ENCODE data around the gene PACSIN1.
"Not testable (repeated sequence)": the region's sequence is repeated elsewhere in the genome, so short reads cannot be mapped to it uniquely, and the experiment has no call there.

Gene PACSIN1

DNA sequence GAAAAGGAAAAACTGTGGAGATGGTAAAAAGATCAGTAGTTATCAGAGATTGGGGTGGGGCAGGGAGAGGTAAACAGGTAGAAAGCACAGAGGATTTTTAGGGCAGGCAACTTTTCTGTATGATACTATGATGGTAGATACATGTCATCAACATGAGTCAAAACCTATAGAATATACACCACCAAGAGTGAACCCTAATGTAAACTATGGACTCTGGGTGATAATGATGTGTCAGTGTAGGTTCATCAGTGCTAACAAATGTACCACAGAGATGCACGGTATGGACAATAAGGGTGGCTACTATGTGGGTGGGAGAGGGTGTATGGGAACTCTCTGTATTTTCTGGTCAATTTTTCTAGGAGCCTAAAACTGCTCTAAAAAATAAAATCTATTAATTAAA lies 18.5 kb downstream of the PACSIN1 start:
- in situ Hi-C loops (cut with MboI; ENCODE audit: low sequenced_read_pairs): no loop called here

DNA sequence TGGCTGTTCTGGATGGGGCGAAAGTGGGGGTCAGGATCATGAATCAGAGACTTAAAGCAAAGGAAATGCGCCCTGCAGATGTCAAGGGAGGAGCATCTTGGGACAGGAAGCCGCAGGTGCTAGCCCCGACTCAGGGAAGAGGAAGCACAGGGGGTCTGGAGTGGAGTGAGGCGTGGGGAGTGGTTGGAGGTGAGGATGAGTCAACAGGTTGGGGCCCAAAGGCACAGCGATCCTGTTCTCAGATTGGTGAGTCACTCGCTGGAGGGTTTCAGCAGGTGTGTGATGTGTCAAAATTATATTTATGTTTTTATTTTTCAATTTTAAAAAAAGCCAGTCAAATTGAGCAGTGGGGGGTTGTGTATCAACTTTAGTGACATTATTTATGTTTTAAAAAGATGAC lies 19.0 kb downstream of the PACSIN1 start:
- in situ Hi-C loops (cut with MboI; ENCODE audit: low sequenced_read_pairs): no loop called here

DNA sequence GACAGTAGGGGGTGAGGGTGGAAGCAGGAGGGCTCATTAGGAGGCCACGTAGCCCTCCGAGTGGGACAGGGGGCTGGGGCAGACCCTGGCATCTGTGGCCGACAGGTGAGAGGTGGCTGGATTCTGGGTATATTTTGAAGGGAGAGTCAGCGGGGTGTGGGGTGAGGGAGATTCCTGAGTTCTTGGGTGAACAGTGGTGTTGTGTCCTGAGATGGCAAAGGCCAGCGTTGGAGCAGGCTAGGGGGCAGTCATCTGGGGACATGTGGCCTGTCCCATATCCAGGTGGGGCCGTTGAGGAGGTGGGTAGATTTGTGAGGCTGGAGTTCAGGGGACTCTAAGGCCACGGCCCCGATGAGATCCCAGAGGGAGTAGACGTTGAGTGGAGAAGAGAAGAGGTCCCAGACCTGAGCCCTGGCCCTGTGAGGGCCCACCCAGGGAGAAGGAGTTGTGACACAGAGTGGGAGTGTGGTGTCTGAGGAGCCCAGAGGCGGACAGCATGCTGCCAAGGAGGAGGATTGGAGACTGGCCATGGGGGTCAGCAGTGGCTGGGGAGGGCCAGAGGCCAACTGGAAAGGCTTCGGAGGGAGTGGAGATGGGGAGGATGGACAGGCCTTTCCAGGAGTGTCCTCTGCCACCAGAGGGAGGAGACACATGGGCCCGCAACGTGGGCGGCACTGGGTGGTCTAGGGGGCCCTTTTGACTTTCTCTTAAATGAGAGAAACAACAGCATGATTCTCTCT lies 19.6 kb downstream of the PACSIN1 start:
- in situ Hi-C loops (cut with MboI; ENCODE audit: low sequenced_read_pairs): no loop called here

DNA sequence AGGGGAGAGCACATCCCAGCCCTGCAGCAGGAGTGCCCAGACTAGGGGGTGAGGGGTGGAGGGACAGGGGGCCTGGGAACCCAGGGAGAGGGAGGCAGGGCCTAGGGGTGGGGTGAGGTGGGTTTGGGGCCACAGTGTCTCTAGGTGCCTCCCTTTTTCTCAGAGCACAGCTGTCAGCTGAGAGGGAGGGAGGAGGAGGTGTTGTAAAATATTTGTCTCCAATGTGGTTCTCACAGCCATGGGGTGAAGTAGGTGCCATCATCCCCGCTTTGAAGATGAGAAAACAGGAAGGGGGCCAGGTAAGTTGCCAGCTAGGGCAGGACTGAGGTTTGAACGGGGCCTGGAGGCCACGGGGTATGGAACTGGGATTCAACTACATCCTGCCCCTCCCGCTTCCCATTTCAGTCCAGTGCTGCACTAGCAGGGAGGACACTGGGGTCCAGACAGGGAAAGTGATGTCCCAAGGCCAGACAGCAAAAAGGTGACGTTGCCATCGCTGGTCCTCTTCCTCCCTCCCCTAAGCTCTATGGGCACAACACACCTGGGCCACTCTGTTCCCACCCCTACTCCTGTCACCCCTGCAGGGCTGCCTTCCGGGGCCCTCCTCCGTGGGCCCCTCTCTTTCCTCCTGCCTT lies 20.3 kb downstream of the PACSIN1 start:
- in situ Hi-C loops (cut with MboI; ENCODE audit: low sequenced_read_pairs): no loop called here

DNA sequence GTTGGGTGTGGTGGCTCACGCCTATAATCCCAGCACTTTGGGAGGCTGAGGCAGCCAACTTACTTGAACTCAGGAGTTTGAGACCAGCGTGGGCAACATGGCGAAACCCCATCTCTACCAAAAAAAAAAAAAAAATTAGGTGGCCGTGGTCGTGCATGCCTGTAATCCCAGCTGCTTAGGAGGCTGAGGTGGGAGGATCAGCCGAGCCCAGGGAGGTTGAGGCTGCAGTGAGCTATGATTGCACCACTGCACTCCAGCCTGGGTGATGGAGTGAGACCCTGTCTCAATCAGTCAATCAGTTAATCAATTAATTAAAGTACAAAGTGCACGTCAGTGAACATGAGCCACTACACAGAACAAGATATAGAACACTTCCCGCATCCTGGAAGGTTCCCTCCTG lies 21.0 kb downstream of the PACSIN1 start:
- in situ Hi-C loops (cut with MboI; ENCODE audit: low sequenced_read_pairs): not testable (repeated sequence)

DNA sequence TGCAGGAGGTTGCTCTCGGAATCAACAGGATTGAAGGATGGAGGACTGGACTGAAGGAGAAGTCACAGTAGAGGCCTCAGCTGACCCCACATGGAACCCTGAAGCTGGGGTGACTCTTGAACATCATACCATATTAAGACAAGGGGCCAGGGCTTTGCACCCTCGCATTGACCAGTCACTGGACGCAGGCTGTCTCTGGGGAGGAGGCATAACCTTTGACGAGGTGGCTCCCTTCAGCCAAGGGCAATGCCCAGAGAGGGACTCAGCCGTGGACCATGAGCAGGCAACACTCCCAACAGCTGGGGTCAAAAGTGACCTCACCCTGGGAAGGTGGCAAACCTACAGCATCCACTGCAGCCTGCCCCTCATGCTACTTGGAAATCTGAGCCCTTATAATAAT lies 21.7 kb downstream of the PACSIN1 start:
- in situ Hi-C loops (cut with MboI; ENCODE audit: low sequenced_read_pairs): no loop called here

DNA sequence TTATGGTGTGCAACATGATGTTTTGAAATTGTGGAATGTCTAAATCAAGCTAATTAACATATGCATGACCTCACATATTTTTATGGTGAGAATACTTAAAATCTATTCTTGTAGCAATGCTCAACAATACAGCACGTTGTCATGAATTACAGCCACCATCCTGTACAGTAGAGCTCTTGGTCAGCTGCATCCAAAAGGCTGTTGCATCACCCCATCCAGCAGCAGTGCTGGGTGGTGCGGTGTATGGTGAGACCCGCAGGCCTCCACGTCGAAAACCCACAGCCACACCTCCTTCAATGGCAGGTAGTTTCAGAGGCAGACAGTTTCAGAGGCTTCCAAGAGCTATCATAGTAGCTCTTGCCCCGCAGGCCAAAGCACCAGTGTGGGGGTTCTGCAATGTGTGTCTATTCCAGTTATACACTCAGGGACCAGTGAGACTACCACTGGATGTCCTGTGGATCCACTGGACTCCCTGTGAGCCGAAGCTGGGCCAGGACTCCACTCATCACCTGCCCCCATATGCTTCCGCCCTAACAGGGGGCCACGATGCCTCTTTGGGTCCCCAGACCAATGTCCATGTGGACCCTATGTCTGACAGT lies 23.4 kb downstream of the PACSIN1 start:
- in situ Hi-C loops (cut with MboI; ENCODE audit: low sequenced_read_pairs): no loop called here

DNA sequence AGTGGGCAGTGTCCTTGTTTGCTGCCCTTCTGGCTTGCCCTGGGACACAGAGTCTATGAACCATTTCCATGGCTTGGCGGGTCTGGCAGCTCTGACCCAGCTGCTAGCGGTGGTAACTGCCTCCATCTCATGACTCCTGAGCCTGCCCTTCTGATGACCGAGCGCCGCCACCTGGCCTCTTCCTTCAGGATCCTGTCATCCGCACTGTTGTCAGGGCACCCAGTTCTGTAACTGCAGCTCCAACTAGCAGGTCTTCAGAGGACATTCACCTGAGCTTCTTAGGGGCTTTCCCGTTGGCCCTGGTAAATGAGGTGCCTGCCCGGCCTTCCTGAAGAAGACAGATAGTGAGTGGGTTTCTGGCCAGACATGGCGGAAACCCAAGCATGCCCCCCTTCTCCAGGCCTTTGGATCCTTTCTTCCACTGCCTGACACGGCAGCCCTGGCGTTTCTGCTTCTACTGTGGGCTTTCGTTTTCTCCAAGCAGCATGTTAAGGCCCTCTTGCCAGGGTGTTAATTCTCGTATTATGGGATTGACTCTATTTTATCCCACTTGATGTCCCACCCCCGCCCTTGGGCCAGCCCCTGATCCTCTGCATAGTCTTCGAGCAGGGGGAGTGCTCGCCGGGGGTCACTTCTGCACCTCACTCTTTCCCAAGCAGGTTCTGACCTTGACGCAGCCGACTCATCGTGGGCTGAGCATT lies 24.7 kb downstream of the PACSIN1 start:
- in situ Hi-C loops (cut with MboI; ENCODE audit: low sequenced_read_pairs): no loop called here

DNA sequence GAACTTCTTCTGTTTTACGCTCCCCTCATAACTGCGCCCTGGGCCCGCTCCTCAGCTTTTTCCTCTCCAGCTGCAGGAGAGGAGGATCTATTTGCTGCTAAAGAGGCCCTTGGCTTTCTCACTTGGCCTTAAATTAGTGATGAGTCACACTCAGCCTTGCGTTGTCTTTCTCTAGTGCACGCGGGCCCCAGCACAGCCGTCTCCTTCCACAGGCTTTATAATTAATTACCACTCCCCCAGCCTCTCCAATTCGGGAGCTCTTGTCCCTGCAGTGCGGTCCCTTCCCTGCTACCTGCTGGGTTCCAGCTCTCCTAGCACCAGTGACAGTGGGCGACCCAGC lies 25.2 kb downstream of the PACSIN1 start:
- in situ Hi-C loops (cut with MboI; ENCODE audit: low sequenced_read_pairs): no loop called here

DNA sequence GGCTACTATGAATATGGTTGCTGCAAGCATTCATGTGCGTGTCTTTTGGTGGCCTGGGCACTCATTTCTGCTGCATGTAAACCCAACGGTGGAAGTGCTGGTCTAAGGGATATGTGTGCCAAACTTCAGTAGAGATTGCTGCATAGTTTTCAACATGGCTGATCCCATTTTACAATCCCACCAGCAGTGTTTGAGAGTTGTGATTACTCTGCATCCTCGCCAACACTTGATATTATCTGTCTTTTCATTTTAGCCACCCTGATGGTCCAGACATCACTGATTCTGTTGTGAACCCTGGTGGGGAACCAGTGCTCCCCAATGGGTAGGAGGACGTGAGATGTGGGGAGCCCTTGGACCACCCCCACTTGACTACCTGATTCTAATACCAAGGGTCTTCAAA lies 27.5 kb downstream of the PACSIN1 start:
- in situ Hi-C loops (cut with MboI; ENCODE audit: low sequenced_read_pairs): no loop called here

DNA sequence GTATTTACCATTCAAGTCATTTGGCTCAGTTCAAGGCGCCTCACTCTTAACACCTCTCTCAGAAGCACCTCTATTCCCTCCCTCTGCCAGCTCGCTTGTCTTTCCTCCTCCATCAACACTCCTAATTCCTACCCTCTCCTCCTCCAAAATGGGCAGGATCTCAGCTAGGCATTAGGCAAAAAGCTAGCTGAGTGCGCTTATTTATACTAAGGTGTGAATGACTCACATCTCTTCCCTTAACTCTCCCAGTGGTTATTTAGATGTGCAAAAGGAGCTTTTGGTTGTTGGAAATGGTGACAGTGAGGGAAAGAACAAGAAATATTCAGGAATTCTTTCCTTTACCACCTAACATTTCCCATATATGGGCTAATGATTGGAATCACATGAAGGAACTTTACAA lies 29.1 kb downstream of the PACSIN1 start:
- in situ Hi-C loops (cut with MboI; ENCODE audit: low sequenced_read_pairs): no loop called here

DNA sequence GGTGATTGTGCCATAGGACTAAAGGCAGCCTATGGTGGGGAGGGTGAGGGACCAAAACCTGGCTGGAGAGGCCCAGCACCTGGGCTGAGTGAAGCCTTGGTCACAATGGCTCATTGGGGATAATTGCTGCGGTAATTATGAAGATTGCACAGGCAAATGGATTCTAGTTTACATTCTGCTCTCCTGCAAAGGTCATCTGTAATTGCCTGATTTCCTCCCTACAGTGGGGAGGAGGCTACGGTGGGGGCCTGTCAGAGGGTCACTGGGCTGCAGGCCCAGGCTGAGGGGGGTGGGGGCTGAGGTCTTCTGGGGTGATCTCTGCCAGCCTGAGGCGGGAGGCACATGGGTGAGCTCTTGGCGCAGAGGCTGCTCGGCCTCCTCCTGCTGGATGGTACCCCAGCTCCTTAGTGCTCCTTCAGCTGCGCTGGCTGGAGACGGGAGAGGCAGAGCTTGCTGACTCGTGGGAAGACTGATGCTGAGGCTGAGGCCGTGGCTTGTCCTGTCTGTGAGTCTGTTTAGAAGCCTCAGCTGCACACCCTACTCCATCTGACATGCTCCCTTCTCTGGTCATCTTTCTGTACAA lies 30.3 kb downstream of the PACSIN1 start:
- in situ Hi-C loops (cut with MboI; ENCODE audit: low sequenced_read_pairs): no loop called here

DNA sequence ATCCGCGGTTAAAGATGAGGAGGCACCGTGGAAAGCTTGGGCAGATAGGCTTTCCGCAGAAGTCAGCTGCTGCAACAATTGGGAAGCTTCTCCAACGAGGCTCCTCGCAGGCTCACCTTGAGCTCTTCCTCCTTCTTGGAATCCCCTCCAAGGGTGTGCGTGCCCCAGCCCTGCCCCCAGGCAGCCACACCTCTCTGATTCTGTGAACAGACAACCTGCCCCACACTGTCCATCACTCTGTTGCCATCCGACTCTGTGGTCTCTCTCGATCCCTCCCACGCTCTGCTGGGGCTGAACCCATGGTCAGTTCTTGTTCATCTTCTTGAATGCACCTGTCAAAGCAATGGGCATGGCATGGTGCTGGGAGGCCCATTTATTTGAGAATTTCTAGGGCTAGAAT lies 31.5 kb downstream of the PACSIN1 start:
- in situ Hi-C loops (cut with MboI; ENCODE audit: low sequenced_read_pairs): no loop called here

DNA sequence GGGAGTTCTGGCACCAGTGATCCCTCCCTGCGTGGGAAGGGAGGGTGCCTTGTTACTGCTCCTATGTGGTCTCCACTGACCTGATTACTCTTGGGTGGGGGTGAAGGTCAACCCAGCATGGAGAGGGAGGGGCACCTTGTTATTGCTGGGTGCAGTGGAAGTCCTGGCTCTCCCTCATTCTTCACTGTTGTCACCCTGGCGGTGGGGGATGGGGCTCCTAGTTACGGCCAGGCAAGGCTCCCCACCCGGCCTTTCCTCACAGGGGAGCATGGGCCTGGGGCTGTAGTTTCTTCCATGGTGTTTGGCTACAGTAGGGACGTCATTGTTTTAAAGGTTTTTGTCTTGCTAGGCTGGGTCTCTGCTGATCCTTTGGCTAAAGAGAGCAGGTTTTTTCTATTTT lies 40.8 kb downstream of the PACSIN1 start:
- in situ Hi-C loops (cut with MboI; ENCODE audit: low sequenced_read_pairs): no loop called here

DNA sequence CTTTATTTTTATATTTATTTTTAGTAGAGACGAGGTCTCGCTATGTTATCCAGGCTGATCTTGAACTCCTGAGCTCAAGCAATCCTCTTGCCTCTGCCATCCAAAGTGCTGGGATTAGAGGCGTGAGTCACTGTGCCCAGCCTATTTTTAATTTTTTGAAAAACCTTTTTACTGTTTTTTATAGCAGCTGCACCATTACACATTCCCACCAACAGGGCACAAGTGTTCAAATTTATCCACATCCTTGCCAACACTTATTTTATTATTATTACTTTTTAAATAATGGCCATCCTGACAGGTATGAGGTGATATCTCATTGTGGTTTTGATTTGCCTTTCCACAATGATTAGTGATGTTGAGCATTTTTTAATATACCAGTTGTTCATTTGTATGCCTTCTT lies 42.5 kb downstream of the PACSIN1 start:
- in situ Hi-C loops (cut with MboI; ENCODE audit: low sequenced_read_pairs): no loop called here

DNA sequence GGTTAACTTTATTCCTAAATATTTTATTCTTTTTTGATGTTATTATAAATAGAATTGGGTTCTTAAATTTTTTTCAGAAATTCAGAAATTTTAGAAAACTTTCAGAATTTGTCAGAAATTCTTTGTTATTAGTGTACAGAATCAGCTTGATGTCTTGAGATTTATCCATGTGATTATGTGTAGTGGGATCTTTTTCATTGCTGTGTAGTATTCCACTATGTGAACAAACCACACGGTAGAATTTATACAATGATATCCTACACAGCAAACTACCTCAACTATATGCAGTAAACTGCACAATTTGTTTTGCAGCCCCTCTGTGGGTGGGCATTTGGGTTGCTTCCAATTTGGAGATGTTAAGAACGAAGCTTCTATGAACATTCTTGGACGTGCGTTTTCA lies 43.9 kb downstream of the PACSIN1 start:
- in situ Hi-C loops (cut with MboI; ENCODE audit: low sequenced_read_pairs): no loop called here

DNA sequence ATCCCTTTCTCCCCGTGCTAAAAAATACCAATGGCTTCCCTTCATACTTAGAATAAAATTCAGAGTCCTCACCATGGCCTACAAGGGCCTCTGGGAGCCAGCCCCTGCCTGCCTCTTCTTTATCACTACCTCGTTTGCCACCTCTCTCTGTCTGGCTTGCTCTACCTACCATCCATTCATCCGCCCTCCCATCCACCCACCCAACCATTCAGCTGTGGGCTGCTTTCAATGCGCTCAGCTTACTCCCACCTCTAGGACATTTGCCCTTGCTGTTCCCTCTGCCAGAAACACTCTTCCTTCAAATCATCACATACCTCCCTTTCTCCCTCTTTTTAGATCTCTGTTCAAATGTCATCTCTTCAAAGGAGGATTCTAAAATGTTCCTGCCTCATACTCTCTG lies 44.4 kb downstream of the PACSIN1 start:
- in situ Hi-C loops (cut with MboI; ENCODE audit: low sequenced_read_pairs): no loop called here

DNA sequence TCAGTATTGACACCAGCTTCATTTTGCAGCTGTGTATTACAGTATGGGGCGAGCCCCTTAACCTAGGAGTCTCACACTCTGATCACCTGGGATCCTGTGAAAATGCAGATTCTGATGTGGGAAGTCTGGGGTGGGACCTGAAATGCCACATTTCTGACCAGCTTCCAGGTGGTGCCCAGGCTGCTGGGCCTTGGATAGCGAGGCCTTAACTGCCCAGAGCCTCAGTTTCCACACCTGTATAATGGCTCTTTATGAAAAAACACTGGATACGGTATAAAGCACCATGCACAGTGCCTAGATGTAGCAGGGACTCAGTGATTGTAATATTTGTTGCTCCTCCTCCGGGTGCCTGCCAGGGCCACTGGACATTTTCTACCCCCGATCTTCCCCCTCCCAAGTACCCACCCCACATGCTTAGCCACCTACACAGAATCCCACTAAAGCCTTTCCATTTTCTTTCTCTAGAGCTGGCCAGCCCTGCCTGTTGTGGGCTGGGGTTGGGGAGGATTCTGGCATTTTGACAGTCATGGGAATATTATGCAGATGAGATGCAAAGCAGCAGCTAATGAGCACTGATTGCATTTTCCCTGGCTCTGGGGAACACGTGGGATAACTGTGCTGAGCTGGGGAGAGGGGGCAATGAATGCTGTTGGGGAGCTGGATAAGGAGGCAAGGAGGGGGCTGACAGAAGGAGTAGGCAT lies 45.5 kb downstream of the PACSIN1 start:
- in situ Hi-C loops (cut with MboI; ENCODE audit: low sequenced_read_pairs): no loop called here

DNA sequence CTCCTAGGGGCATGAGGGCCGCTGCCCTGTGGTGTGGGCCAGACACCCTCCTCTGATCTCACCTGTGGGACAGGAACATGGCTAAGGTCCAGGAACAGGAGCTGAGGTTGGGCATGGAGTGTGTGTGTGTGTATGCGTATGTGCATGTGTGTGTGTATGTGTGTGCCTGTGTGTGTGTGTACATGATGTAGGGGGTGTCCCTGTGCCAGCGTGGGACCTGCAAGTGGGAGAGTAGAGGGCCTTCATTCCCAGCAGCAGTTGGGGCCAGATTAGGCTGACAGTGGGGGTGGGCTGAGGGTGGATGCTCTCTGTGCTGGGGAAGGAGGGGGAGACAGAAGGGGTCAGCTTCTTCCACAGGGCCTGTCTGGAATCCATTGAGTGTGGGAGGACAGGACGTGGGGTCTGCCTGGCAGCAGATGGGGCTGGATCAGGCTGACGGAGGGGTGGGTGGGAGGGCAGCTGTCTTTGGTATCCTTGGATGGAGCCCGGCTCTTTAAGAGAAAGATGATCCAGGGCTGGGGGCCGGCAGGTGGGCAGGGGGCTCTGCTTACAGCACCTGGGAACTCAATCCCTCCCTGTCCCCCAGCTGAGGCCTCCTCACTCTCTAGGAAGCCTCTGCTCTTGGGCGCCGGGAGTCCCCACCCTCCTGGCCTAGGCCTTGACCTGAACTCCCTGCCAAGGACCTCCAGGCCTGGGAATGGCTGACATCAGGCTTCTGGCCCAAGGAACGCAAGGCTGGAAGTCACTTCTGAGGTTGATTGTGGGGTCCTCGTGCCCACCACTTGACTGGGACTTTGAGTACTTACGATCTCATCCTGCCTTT lies 46.2 kb downstream of the PACSIN1 start:
- in situ Hi-C loops (cut with MboI; ENCODE audit: low sequenced_read_pairs): no loop called here

DNA sequence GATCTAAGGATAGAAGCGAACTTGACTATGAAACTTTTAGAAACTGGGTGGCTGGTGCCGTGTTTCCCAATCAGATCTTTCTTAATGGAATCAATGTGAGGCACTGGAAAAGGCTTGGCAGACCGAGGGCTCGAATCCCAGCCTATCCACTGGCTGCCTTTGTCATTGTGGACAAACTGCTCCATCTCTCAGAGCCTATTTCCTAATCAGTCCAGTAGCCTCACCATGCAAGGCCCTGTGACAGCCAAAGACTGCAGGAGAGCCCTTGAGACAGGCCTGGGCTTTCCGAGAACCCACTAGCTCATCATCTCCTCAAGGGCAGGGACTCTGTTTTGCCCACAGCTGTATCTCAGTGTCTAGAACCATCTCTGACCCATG lies 46.9 kb downstream of the PACSIN1 start:
- in situ Hi-C loops (cut with MboI; ENCODE audit: low sequenced_read_pairs): no loop called here
